NCI-H510A (cell line): ENCODE results near the gene PHACTR1.
"Not testable (repeated sequence)": the region's sequence is repeated elsewhere in the genome, so short reads cannot be mapped to it uniquely, and the experiment has no call there.

Source experiments
- DNase-seq: peaks from one replicate; lab custom pipeline; 2025; lab: John Stamatoyannopoulos, UW

PHACTR1 gene

DNA sequence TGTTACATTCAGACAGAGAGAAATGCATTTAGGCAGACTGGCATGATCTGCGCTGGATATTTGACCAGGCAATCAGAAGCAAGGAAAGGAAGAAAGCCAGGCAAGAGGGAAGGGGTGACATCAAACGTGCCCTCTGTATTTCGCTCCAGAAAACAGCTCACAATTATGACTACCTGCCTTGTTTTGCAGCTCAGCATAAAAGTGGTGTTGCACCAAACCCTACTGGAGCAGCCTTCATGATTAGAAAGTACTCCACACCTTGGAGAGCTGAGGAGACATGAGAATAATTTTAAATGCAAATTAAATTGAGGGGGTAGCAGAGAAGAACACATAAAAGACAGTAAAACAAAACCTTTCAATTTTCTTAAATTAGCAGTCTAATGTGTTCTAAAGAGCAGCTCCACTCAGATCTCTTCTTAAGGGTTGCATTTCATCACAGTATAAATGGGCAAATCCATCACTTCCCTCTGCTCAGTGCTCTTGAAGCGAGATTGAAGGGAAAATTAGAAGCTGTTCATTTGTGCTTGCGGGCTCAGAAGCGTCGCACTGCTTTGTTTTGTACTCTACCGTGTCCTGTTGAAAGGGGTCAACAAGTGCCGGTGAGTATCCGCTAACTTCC lies at the start of gene PHACTR1:
Gene PHACTR1, plus strand, starts transcription at position 470 of the 619 bp plus-strand sequence.
- DNase-seq = no peak

DNA sequence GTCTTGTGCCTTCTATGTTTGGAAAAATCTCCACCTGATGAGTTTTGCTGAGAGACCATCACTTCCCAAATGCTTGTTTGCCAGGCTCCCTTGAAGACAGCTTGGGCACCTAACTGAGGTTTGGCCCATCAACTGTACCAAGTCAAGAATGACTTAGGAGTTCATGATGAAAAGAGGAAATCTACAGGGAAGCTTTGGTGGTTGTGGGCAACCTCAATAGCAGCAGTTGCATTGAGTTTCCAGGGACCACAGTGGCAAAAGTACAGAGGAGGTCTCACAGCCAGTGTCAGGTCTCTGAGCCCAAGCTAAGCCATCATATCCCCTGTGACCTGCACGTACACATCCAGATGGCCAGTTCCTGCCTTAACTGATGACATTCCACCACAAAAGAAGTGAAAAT lies 49.7 kb upstream of the PHACTR1 start:
- DNase-seq = no peak

DNA sequence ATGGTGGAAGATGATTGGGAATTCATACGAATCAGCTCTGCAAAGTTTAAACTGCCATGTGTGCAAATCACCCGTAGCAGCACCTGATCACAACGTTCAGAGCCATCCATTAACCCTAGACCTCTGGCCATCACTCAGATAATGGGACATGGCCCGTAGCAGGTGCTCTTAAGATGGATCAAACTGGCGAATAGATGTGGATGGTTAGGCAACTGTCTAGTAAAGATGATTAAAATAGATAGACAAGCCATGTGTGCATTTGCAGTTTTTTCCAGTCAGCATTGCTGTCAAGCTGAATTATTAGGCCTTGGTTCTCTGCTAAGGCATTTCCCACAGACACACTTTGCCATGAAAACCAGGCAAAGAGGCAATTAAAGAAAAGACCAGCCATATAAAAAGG lies 40.6 kb upstream of the PHACTR1 start:
- DNase-seq = no peak

DNA sequence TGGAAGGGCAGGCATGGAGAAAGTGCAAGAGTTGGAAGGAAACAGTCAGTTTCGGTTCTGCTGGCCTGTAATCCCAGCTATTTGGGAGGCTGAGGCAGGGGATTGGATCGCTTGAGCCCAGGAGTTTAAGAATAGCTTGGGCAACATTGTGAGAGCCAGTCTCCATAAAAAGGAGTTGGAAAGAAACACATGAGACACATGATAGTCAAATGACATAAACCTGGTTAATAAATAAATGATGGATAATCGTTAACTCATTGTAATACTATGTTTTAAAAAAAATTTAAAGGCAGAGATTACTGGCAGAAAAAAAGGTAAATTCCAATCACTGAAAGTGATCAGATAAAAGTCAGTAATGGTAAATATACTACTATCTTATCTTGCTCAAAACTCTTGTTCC lies 37.2 kb upstream of the PHACTR1 start:
- DNase-seq = no peak

DNA sequence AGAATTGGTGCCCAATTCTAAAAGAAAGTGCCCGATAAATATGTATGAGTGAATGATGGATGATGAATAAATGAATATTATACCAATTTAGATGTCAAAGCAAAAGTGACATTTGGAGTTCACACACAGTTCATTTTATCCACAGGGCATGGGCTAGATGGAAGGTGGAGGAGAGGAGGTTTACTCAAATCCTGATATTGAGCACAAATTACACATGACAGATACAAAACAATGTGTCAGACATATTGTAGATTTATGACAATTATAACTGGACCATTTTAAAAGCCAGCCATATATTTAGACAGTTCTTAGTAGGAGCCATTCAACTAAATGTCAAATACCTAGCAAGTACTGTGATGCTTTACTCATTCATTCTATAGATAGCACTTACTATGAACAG lies 23.4 kb upstream of the PHACTR1 start:
- DNase-seq = no peak

DNA sequence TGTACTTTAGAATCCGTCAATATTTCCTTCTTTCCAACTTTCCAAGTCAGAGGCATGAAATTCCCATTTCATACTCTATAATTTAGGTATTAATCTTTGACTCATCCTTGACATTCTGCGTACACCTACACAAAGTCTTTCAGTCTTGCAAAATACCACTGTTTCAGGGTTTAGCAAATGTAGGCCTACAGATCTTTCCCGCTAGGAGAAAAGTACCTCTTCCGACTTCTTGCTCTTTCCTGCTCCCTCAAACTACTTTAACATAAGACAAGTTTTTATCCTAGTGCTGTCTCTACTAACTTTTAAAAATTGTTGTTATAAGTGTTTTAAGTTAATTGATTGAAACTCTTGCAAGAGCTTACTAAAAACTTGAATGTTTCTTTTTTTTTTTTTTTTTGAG lies 18.3 kb upstream of the PHACTR1 start:
- DNase-seq = no peak

DNA sequence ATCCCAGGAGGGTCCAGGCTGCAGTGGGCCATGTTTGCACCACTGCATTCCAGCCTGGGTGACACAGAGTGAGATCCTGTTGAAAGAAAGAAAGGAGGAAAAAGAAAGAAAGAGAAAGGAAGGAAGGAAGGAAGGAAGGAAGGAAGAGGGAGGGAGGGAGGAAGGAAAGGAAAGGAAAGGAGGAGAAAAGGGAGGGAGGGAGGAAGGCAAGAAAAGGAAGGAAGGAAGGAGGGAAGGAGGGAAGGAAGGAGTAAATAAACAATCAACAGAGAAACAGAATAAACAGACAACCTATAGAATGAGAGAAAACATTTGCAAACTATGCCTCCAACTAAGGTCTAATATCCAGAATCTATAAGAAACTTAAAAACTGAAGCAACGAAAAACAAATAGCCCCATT lies 11.6 kb upstream of the PHACTR1 start:
- DNase-seq = no peak

DNA sequence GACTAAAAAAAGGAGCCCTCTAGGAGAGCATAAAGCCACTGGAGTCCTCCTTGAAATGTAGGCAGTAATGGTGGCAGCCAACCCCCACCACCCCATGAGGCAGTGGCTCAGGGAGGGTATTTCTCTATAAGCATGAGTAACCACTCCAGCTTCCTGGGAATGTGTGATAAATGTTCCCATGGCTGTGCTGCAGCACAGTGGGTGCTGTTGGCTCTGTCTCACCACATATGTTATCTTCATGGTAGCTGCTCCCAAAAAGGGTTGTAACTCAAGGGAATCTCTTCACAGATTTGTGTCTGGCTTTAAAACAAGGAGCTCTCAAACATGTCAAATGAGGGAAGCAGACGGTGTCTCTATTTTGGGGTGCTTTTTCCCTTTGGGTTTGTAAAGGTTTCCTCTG lies 7.5 kb upstream of the PHACTR1 start:
- DNase-seq = no peak

DNA sequence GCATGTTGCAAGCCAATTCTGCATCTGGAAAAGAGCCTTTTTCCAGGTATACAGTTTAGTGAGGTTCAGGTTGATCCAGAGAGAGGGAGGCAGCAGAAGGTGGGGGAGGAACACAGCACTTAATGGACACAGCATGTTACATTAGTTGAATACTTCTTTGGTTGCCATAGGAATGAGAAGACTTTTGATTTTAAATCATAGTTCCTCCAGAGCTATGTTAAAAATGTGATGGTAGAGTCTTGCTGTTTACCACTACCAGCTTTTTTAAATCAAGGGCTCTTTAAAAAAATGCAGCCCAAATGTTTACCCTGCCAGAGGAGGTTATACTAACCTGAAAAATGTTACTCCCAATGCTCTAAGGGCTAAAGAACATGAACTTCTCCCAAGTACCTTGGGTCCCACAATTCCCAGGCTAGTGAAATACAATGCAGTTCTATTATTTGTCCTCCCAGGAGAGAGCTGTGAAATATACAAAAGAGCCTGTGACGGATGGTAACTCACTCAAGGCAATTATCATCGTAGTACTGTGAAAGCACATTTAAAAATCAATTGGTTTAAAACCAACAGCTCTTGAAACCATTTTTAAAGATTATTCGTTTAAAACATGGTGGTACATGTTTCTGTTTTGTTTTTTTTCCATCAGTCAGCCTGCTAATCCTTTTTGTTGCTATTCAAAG lies 6.9 kb upstream of the PHACTR1 start:
- DNase-seq = no peak

DNA sequence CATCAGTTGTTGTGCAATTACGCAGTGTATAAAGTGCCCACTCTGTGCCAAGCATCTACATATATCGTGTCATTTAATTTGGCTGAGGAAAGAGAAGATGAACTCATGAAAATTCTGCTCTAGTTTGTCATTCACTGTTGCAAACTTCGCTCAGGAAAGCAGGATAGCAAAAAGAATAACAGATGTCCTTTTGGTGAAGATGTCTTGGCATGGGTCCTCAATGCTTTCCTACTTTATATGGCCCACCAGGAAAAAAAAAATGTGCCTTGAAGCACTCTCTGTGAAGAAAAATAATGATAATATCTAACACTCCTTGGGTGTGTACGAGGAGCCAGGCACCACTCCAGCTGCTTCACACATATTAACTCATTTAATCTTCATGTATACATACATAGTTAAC lies 5.6 kb upstream of the PHACTR1 start:
- no peak for DNase-seq

DNA sequence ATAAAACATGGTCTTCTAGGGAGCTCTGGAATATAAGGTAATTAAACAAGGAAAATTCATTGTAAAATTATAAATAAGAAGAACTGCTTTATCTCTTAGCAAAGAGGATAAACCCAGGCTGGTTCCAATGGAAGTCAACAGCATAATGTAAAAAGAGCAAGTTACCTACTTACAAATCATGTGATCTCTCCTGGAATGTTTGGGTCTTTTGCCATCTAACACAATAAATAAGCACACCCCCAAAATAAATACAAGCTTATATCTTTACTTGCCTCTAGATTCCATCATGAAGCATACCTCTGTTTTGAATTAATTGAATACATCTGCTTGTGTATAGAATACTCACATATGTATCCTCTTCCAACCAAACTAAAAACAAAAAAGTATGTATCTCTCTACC lies 2.5 kb upstream of the PHACTR1 start:
- no peak for DNase-seq

DNA sequence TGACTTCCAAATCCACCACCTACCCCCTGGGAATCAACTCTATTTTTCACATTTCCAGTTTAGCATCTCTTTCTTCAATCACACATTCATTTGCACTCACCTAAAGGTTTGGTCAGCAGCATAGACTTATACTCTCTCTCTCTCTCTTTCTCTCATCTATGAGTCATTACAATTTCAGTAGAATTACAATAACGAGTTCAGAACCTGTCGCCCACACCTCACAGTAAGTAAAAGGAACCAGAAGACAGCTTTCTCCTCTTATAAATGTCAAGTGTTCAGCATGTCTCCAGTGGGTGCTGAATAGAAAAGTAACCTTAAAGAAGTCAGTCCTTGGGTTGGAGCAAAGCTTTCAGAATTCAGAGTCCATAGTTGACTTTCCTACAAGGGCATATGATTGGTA lies 1.1 kb upstream of the PHACTR1 start:
- DNase-seq = no peak

DNA sequence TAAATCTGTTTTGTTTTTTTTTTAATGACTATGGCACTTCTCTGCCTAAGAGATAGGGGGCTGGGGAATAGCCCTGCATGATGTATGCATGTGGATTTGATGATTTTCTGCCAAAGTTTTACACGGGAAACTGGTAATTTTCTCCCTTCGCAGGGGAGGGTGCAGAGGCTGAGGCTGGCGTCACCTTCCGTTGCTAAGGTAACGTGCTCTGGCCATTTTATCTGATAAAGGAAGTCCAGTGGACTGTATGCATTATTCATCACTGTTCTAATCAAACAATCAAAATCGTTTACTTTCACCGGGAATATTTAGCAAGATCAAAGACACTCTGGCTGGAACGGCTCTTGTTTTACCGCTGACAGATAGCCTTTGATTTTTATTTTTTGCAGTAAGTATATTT lies 789 bp downstream of the PHACTR1 start:
- no peak for DNase-seq

DNA sequence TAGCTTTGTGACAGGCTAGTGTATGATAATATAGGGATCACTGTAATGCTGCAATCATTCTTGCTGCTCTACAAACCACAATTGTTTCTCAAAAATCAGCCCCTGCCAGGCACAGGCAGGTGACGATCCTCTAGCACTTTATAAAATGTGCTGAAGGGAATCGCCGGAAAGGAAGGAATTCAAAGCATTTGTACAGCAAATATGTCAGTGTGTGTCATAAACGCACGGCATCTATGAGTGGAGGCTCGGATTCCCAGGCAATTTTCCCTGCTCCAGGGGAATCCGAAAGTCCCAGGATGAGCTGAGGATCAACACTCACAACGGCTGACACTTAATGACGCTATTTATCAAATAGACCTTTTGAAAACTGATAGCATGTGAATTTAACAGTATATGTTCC lies 1.4 kb downstream of the PHACTR1 start:
- no peak for DNase-seq

DNA sequence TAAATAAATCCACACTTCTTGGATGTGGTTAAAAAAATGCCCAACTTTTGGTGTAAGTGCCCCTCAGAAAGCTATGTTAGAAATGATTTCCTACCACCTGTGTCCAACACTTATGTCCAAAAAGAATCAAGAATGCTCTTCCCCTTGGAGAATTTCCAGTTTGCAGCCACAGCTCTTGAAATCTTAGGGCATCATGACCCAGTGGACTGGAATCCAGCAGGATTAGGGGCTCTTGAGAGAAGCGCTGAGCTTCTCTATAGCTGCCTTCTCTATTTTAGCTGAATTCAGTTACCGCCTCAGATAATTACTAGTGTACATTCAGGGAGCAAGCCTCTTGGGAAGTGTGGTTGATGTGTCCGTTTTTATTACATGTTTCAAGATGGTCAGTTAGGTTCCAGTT lies 2.5 kb downstream of the PHACTR1 start:
- DNase-seq = no peak

DNA sequence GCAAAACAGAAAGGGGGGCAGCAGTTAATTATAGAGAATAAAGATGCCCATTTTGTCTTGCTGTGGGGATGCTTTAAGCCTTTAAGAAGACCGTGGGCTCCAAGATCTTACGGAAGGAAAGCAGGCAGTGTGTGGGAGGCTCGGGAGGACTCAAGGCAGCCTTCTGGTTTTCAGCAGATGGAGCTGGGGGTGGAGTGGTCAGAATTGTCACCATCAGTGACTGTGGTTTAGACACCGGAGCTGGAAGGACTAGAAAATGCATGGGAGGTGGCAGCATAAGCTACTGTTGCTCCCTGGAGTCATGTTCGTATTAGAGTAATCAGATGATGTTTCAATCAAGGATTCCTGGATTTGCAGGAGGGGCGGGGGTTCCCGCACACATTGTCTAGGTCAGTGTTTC lies 3.7 kb downstream of the PHACTR1 start:
- DNase-seq = no peak

DNA sequence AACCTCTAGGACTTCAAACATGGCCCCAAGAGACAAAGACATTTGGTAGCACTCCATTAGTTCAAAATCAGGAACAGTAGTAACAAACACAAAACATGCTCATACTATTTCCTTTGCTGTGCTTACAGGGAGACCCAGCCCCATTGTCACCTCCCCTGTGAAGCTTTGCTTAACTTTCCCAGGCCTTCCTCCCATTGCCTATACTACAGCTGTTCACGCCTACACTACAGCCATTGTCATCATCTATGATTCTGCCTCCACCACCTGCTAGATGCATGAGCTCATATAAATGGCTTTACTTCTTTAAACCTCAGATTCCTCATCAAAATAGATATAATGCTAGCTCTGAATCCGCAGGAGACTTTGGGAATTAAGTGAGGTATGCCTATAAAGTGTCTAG lies 8.7 kb downstream of the PHACTR1 start:
- DNase-seq = no peak

DNA sequence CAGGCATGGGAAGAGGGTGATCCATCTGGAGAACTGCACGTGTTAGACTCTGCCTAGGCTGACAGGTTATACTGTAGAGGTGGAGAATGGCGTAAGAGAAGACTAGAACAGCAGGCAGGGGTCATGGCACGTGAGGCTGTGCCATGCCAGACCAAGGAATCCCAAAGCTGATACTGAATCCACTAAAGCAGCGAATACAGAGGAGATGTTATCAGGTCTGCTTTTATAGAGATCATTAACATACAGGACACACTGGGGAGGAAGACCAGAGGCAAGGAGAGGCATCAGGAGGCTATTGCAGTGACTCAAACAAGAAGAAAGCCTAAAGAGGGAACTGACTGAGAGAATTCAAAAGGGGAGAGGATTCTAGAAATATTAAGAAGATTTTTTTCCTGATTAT lies 12.9 kb downstream of the PHACTR1 start:
- no peak for DNase-seq

DNA sequence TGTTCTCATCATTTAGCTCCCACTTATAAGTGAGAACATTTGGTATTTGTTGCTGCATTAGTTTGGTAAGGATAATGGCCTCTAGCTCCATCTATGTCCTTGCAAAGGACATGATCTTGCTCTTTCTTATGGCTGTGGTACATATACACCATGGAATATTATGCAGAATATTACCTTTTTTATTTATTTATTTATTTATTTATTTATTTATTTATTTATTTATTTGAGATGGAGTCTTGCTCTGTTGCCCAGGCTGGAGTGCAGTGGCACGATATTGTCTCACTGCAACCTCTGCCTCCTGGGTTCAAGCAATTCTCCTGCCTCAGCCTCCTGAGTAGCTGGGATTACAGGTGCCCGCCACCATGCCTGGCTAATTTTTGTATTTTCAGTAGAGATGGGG lies 14.2 kb downstream of the PHACTR1 start:
- DNase-seq = not testable (repeated sequence)

DNA sequence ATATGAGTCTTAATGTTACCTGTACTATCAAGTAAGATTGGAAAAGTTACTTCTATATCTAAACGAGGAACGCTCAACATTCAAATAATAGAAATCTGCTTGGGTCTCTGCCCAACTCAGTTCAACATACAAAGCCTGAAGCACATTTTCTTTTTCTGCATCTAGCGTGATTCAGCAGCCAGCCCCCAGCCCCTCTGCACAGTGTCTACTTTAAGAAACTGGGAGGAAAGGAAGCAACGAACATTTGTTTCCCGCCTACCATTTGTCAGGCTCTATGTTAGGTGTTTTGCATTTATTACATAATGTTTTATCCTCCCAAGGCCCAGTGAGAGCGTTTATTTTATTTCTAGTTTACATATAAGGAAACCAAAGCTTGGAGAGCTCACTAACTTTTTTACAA lies 17.3 kb downstream of the PHACTR1 start:
- no peak for DNase-seq

DNA sequence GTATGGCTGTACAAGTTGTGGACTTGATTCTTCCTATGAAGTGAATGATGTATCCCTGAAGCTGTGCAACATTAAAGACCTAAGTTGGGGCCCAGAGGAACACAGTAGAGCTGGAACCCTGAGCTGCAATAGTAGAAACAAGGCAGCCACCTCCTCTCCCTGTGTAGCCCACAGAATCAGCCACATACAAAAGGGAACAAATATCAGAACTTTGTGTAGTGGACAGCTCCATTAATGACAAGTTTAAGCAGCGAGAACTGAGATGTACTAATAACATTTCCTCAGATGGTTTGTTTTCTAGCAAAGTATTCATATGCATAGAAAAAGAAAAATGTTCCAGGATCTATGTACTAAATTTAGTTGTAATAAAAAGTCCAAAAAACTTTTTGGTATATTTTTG lies 19.2 kb downstream of the PHACTR1 start:
- DNase-seq = no peak

DNA sequence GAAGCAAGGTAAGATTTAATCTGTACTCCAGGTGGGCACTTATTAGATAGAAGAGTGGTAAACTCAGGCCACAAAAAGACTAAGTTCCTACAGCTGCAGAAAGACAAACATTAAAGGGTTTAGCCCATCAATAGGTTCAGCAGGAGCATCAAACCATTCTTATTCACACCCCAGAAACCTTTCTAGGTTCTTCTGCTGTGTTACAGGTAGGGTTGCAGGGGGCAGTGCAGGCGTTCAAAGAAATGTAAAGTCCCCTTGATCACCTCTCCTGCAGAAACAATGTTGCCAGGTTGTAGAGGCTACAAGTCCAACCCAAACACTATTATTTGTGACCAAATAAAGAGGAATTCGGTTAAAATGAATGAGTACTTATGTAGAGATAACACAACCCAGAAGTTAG lies 31.8 kb downstream of the PHACTR1 start:
- DNase-seq = no peak

DNA sequence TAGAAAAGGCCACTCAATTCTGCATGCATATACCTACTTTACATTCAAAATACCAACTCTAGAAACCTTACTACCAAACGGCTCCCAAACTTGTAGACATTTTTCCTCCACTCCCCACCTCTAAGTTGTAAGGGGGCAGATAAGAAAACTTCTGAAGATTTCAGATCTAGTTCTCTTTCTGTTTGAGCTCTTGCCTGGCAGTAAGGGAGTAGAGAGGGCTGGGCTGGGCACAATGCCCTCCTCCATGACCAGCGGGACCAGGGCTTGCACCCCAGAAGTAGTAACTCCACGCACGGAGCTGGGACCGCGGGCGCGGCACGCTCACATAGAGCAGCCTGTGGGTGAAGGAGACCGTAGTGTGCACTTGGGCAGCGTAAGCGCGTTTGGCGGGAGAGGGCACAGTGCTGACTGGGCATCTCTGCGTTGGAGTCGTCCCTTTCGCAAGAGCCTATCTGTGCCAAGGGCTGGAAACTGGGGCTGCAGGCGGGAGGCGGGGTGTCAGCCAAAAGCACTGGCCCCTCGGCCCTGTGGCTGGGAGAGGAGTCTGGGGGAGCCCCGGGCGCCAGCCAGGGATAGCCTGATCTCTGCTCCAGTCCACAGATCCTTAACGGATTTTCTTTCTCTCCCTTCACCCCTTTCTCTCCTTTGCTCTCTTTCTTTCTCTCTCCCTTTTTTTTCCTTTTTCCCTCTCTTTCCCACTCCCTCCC lies 32.4 kb downstream of the PHACTR1 start:
- DNase-seq = no peak
